Ectodermal cell (in vitro differentiated cells): ENCODE data around the gene FHIT.
"Not testable (repeated sequence)": the region's sequence is repeated elsewhere in the genome, so short reads cannot be mapped to it uniquely, and the experiment has no call there.

Source experiments
- H3K27ac ChIP-seq: 2 replicates; pipeline ENCODE4 v1.7.0; 2013; ENCODE audit warnings: mild to moderate bottlenecking, low read depth, low read length; ENCODE audit not compliant: insufficient read depth, poor library complexity, severe bottlenecking
- H3K27me3 ChIP-seq: 2 replicates; pipeline ENCODE4 v1.7.0; 2013; ENCODE audit warnings: mild to moderate bottlenecking, low read length; ENCODE audit not compliant: insufficient read depth, control insufficient read depth, poor library complexity, severe bottlenecking
- H3K36me3 ChIP-seq: one replicate; pipeline ENCODE4 v1.7.0; 2013; ENCODE audit warnings: low read length; ENCODE audit not compliant: control insufficient read depth, insufficient read depth
- H3K4me1 ChIP-seq: one replicate; pipeline ENCODE4 v1.7.0; 2013; ENCODE audit warnings: low read length; ENCODE audit not compliant: control insufficient read depth, insufficient read depth
- H3K4me3 ChIP-seq: 2 replicates; pipeline ENCODE4 v1.7.0; 2013; ENCODE audit warnings: low read depth, low read length, control low read depth; ENCODE audit not compliant: insufficient read depth
- H3K9me3 ChIP-seq: 2 replicates; pipeline ENCODE4 v1.7.0; 2013; ENCODE audit warnings: mild to moderate bottlenecking, low read length, moderate library complexity; ENCODE audit not compliant: control insufficient read depth
- WGBS, 2 experiments: methylation state at CpG; one replicate each; pipeline ENCODE4 v1.1.7; 2013; ENCODE audit warnings: missing lambda C conversion rate in 2 of 2; 5-methylcytosine and 5-hydroxymethylcytosine counted together

FHIT gene

GRCh38 chr3:59957150-59957549 is 1294.1 kb downstream of the FHIT start:
- no peak overlapping the region for H3K27ac ChIP-seq
- no peaks in the 10 kb centered on the region for H3K9me3 ChIP-seq
- H3K36me3 ChIP-seq, result no peaks in the 10 kb centered on the region
- H3K27me3 ChIP-seq, result no peaks in the 10 kb centered on the region
- no peaks in the 10 kb centered on the region for H3K4me1 ChIP-seq
- no peak overlapping the region for H3K4me3 ChIP-seq
- WGBS, 2 experiments, result 66 to 82% methylated on average over 2 of the region's 2 CpGs

DNA sequence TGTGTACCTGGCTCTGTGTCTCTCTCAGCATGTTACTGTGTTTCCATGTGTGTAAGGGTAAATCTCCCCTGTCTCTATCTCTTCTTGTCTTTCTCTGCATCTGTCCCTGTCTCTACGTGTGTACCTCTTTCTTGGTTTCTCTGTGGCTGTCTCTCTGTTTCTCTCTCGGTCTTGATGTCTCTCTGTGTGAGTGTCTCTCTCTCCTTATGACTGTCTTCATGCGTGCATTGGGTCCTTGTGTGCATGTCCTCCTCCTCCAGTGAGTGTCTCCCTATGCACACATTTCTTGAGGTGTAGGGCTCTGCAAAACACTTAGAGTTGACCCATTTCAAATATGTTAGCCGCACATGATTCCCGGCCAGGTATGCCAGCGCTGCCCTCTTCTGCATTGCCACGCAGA is 1298.1 kb downstream of the FHIT start:
- H3K4me3 ChIP-seq, result no peak overlapping the region
- WGBS, 2 experiments, result 93 to 95% methylated on average over 7 of the region's 7 CpGs
- no peak overlapping the region for H3K27ac ChIP-seq
- H3K4me1 ChIP-seq, result no peaks in the 10 kb centered on the region
- no peaks in the 10 kb centered on the region for H3K36me3 ChIP-seq
- no peaks in the 10 kb centered on the region for H3K9me3 ChIP-seq
- H3K27me3 ChIP-seq, result no peaks in the 10 kb centered on the region

DNA sequence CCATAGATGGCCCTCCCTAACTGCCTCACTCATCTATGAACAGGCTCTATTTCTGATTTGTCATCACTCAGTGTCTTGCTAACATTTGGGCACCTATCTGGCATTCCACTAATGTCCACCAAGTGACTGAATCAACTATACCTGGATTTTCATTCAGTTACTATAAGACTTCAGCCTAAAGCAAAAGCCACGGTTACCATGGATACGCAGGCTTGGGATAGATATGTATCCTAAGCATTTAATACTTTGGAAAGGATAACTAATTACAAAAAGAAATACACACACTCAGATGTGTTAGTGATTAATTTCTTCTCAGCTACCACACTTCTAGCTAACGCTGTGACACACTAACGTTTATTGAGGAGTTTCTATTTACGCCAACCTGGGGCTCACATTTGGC is 1301.9 kb downstream of the FHIT start:
- Histone ChIP-seq H3K27ac (no peak overlapping the region), H3K36me3 (no peaks in the 10 kb centered on the region), H3K9me3 (no peaks in the 10 kb centered on the region), H3K4me1 (no peaks in the 10 kb centered on the region), H3K4me3 (no peak overlapping the region), H3K27me3 (no peaks in the 10 kb centered on the region)
- WGBS, 2 experiments, result 74 to 100% methylated on average over 3 to 5 of the region's 5 CpGs

- no peaks in the 10 kb centered on the region for H3K36me3 ChIP-seq
- no peaks in the 10 kb centered on the region for H3K4me1 ChIP-seq
- no peaks in the 10 kb centered on the region for H3K27me3 ChIP-seq
- WGBS, 2 experiments, result 90% methylated on average over 1 of the region's 1 CpG; no CpG with 5 or more reads in 1 of the 2 experiments
- H3K9me3 ChIP-seq, result no peaks in the 10 kb centered on the region
- no peak overlapping the region for H3K27ac ChIP-seq
- no peak overlapping the region for H3K4me3 ChIP-seq
These were observed 1304.9 kb downstream of the FHIT start for GRCh38 chr3:59946401-59946800.

- Histone ChIP-seq H3K4me3 (no peak overlapping the region), H3K36me3 (no peaks in the 10 kb centered on the region), H3K4me1 (peaks cover 4% of the 10 kb centered on the region), H3K9me3 (no peaks in the 10 kb centered on the region), H3K27me3 (no peaks in the 10 kb centered on the region), H3K27ac (no peak overlapping the region)
- 92 to 93% methylated on average over 3 of the region's 3 CpGs for WGBS, 2 experiments
These were observed 1310.5 kb downstream of the FHIT start for GRCh38 chr3:59940718-59941117.

DNA sequence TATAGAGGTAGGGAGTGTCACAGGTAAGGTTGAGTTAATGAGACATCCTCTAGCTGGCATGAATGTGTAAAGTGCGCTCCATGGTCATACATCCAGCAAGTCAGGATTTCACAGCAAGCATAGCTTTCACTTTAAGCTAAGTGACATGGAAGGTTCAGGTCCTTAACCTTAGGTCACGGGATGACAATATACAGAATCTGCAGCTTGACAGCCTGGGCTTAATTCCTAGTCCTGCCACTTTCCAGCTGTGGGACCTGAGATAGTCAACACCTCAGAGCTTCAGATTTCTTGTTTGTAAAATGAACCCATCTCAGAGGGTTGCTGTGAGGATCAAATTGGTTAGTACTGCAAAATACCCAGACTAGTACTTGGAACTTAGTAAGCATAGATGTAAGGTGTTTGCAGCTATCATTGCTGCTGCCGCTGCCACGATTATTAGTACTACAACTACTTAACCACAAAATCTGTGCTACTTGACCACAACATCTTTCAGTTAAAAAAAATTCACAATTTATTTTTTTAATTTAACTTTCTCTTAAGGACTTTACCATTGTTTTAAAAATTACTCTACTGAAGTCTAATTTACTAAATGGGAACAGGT is 1311.3 kb downstream of the FHIT start:
- no peaks in the 10 kb centered on the region for H3K36me3 ChIP-seq
- no peak overlapping the region for H3K4me3 ChIP-seq
- H3K9me3 ChIP-seq, result no peaks in the 10 kb centered on the region
- no peak overlapping the region for H3K27ac ChIP-seq
- H3K27me3 ChIP-seq, result no peaks in the 10 kb centered on the region
- peaks cover 4% of the 10 kb centered on the region for H3K4me1 ChIP-seq
- 89 to 97% methylated on average over 4 of the region's 4 CpGs for WGBS, 2 experiments

- WGBS, 2 experiments, result 94 to 98% methylated on average over 3 of the region's 3 CpGs
These were observed 1312.4 kb downstream of the FHIT start for GRCh38 chr3:59938828-59939227.

GRCh38 chr3:59937201-59937600 is 1314.1 kb downstream of the FHIT start:
- WGBS, 2 experiments, result 90 to 96% methylated on average over 4 of the region's 4 CpGs

More at GRCh38 chr3:59938828-59939227, 1312.4 kb downstream of the FHIT start:
- peaks cover 4% of the 10 kb centered on the region for H3K4me1 ChIP-seq
- H3K36me3 ChIP-seq, result no peaks in the 10 kb centered on the region
- H3K27ac ChIP-seq, result no peak overlapping the region
- no peak overlapping the region for H3K4me3 ChIP-seq
- H3K27me3 ChIP-seq, result no peaks in the 10 kb centered on the region
- H3K9me3 ChIP-seq, result no peaks in the 10 kb centered on the region

DNA sequence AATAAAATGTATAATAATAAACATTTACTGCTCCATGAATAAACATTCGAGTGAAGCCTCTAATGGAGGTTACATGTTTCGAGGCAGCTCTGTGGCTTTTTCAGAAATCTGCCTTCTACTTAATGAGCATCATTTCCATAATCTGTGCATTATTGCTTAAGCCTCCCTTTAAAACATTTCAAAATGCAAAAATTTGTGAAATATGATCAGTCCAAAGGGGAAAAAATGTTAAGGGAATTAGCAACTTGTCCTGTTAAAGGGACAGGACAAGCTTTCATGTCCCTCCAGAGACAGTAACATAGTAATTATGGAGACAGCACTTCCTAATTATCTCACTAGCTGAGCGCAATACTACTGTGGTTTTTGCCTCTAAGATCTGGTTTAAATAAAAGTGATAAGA is 1314.8 kb downstream of the FHIT start:
- Histone ChIP-seq H3K36me3 (no peaks in the 10 kb centered on the region), H3K4me3 (no peak overlapping the region), H3K27me3 (no peaks in the 10 kb centered on the region), H3K4me1 (peaks cover 4% of the 10 kb centered on the region), H3K27ac (no peak overlapping the region), H3K9me3 (no peaks in the 10 kb centered on the region)
- 94 to 100% methylated on average over 3 of the region's 3 CpGs for WGBS, 2 experiments

More at GRCh38 chr3:59937201-59937600, 1314.1 kb downstream of the FHIT start:
- Histone ChIP-seq H3K27me3 (no peaks in the 10 kb centered on the region), H3K27ac (no peak overlapping the region), H3K4me3 (no peak overlapping the region), H3K4me1 (peaks cover 4% of the 10 kb centered on the region), H3K36me3 (no peaks in the 10 kb centered on the region), H3K9me3 (no peaks in the 10 kb centered on the region)

DNA sequence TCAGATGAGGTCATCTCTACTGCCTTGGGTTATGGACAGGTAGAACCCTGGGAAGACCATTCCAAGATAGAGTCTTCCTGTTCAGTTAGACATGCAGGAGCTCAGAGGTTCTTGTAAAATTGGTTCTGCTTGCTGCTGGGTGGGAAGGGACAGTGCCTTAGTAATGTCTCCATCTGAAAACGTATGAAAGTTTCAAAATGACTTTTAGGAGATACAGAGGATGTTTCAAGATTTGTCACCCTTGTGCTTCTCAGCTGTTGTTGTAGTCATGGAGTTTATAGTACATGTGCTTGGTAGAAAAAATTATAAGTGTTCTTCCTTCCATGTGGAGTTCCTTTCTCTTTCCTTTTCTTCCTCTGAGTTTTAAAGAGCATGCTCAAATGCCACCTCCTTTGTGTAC is 1316.2 kb downstream of the FHIT start:
- Histone ChIP-seq H3K4me1 (peaks cover 4% of the 10 kb centered on the region), H3K27ac (no peak overlapping the region), H3K9me3 (no peaks in the 10 kb centered on the region), H3K4me3 (no peak overlapping the region), H3K27me3 (no peaks in the 10 kb centered on the region), H3K36me3 (no peaks in the 10 kb centered on the region)
- WGBS, 2 experiments, result 91% methylated on average over 1 of the region's 1 CpG

GRCh38 chr3:59934560-59934959 is 1316.7 kb downstream of the FHIT start:
- 91 to 94% methylated on average over 2 of the region's 2 CpGs for WGBS, 2 experiments
- not testable (repeated sequence) for H3K9me3 ChIP-seq, H3K27ac ChIP-seq, H3K4me1 ChIP-seq, H3K27me3 ChIP-seq, H3K36me3 ChIP-seq, H3K4me3 ChIP-seq
